NCI-H1694 (cell line): ENCODE measurements around the gene TMEM150C.
A peak's percentile ranks its signal among the peaks of the same experiment; 100 is the strongest.
"Not testable (repeated sequence)": the region's sequence is repeated elsewhere in the genome, so short reads cannot be mapped to it uniquely, and the experiment has no call there.

ENCODE experiments used
- DNase-seq: peaks from one replicate; lab custom pipeline; 2025; lab: John Stamatoyannopoulos, UW

The TMEM150C gene

GRCh38 chr4:82473621-82474164, 88.1 kb downstream of the TMEM150C start:
- DNase-seq, result no peak

- not testable (repeated sequence) for DNase-seq
These were observed 88.7 kb downstream of the TMEM150C start for GRCh38 chr4:82473080-82473479.

GRCh38 chr4:82469791-82470345, 91.9 kb downstream of the TMEM150C start:
- no peak for DNase-seq

GRCh38 chr4:82467471-82467870, 94.3 kb downstream of the TMEM150C start:
- DNase-seq, result no peak

- DNase-seq, result no peak
These were observed 98.6 kb downstream of the TMEM150C start for GRCh38 chr4:82463221-82463620.

GRCh38 chr4:82462415-82462831, 99.4 kb downstream of the TMEM150C start:
- DNase-seq, result peak; percentile 87

- no peak for DNase-seq
These were observed 100.1 kb downstream of the TMEM150C start for GRCh38 chr4:82461710-82462109.

- no peak for DNase-seq
These were observed 103.1 kb downstream of the TMEM150C start for GRCh38 chr4:82458729-82459128.

GRCh38 chr4:82457266-82457665, 104.5 kb downstream of the TMEM150C start:
- DNase-seq, result no peak

GRCh38 chr4:82452026-82452425, 109.8 kb downstream of the TMEM150C start:
- no peak for DNase-seq

- no peak for DNase-seq
These were observed 110.6 kb downstream of the TMEM150C start for GRCh38 chr4:82450966-82451755.

- DNase-seq, result no peak
These were observed 113.9 kb downstream of the TMEM150C start for GRCh38 chr4:82447886-82448285.

- no peak for DNase-seq
These were observed 122.7 kb downstream of the TMEM150C start for GRCh38 chr4:82439088-82439487.

GRCh38 chr4:82437285-82438005, 124.3 kb downstream of the TMEM150C start:
- DNase-seq, result no peak

GRCh38 chr4:82436780-82437179, 125.0 kb downstream of the TMEM150C start:
- no peak for DNase-seq

GRCh38 chr4:82436130-82436529, 125.7 kb downstream of the TMEM150C start:
- DNase-seq, result no peak

GRCh38 chr4:82434949-82435348, 126.8 kb downstream of the TMEM150C start:
- DNase-seq, result no peak

- DNase-seq, result no peak
These were observed 128.0 kb downstream of the TMEM150C start for GRCh38 chr4:82433791-82434190.
